ENCODE measurements around the gene ITGA11. TPM values are rescaled to one million over a fixed set of nuclear protein-coding genes. Genes with fewer than 3 reads are reported as not detected.
A peak's percentile ranks its signal among the peaks of the same experiment; 100 is the strongest.

The ITGA11 gene
- total RNA-seq, 2 donors from 2014 or later: 246 to 360 TPM

- TF ChIP-seq, protein P1, sequence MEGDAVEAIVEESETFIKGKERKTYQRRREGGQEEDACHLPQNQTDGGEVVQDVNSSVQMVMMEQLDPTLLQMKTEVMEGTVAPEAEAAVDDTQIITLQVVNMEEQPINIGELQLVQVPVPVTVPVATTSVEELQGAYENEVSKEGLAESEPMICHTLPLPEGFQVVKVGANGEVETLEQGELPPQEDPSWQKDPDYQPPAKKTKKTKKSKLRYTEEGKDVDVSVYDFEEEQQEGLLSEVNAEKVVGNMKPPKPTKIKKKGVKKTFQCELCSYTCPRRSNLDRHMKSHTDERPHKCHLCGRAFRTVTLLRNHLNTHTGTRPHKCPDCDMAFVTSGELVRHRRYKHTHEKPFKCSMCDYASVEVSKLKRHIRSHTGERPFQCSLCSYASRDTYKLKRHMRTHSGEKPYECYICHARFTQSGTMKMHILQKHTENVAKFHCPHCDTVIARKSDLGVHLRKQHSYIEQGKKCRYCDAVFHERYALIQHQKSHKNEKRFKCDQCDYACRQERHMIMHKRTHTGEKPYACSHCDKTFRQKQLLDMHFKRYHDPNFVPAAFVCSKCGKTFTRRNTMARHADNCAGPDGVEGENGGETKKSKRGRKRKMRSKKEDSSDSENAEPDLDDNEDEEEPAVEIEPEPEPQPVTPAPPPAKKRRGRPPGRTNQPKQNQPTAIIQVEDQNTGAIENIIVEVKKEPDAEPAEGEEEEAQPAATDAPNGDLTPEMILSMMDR (IDR thresholded peaks at IDR 0.05): no peak
- H3K9me3 ChIP-seq: no peaks in the 10 kb centered on the region
- H3K27ac ChIP-seq: peak overlapping the region in 1 of 2 donors; percentile 20
- no peak overlapping the region for H3K4me3 ChIP-seq
- H3K4me1 ChIP-seq (ENCODE audit: control insufficient read depth in 1 of 2, low read depth in 2 of 2): peaks cover 23 to 86% of the 10 kb centered on the region in 2 donors
- DNase-seq (ENCODE audit: low spot score): no peak
- no peaks in the 10 kb centered on the region for H3K27me3 ChIP-seq (replicated peaks; ENCODE audit: insufficient read depth)
- no peaks in the 10 kb centered on the region for H3K36me3 ChIP-seq
- no peak for ATAC-seq (ENCODE audit: insufficient number of reproducible peaks, low FRiP score, low read depth)
These were observed 14.1 kb downstream of the ITGA11 start for GRCh38 chr15:68417897-68418296.

GRCh38 chr15:68417051-68417450, 14.9 kb downstream of the ITGA11 start:
- no peak overlapping the region for H3K27ac ChIP-seq
- H3K9me3 ChIP-seq: no peaks in the 10 kb centered on the region
- H3K4me1 ChIP-seq (ENCODE audit: control insufficient read depth in 1 of 2, low read depth in 2 of 2): peaks cover 23 to 84% of the 10 kb centered on the region in 2 donors
- no peaks in the 10 kb centered on the region for H3K36me3 ChIP-seq
- H3K27me3 ChIP-seq (replicated peaks; ENCODE audit: insufficient read depth): no peaks in the 10 kb centered on the region
- DNase-seq (ENCODE audit: low spot score) (no peak), ATAC-seq (ENCODE audit: insufficient number of reproducible peaks, low FRiP score, low read depth) (no peak)
- H3K4me3 ChIP-seq: no peak overlapping the region
- TF ChIP-seq, protein P1 (IDR thresholded peaks at IDR 0.05): no peak

GRCh38 chr15:68416158-68416535, 15.8 kb downstream of the ITGA11 start:
- TF ChIP-seq, protein P1 (IDR thresholded peaks at IDR 0.05): no peak
- Histone ChIP-seq H3K4me3 (no peak overlapping the region), H3K9me3 (no peaks in the 10 kb centered on the region), H3K27me3 (replicated peaks; ENCODE audit: insufficient read depth) (no peaks in the 10 kb centered on the region), H3K27ac (no peak overlapping the region), H3K4me1 (ENCODE audit: control insufficient read depth in 1 of 2, low read depth in 2 of 2) (peaks cover 19 to 83% of the 10 kb centered on the region in 2 donors), H3K36me3 (peaks cover 2% of the 10 kb centered on the region)
- ATAC-seq (ENCODE audit: insufficient number of reproducible peaks, low FRiP score, low read depth) (no peak), DNase-seq (ENCODE audit: low spot score) (no peak)

DNA sequence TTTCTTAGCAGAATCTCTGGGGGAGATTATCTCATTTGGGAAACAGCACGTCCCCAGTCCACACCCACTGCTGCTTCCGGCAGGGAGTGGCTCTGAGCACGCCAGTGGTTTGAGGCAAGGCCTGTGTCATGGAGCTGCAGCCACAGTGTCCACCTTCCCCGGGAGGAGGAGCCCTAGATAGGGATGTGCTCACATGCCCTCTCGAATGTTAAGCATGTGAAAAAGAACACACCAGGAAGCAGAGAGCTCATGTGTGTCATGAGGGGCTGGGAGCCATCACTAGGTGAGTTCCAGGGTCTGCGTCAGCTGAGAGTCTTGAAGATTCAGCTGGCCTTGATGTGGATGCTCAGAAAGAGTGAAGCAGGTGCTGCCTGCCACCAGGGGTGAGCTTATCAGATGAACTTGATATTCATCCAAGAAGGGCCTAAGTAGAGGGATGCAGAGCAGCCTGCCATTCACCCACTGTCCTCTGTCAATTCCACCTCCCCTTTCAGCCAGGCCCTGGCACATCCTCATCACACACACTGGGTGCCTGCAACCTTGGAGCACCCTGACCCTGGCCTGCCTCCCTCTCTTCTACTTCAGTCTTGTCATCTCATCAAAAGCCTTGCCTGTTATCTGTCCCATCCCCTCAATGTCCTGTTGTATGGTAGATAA, 16.3 kb downstream of the ITGA11 start:
- DNase-seq (ENCODE audit: low spot score): no peak

GRCh38 chr15:68415061-68415460, 16.9 kb downstream of the ITGA11 start:
- H3K4me3 ChIP-seq: no peak overlapping the region
- DNase-seq (ENCODE audit: low spot score) (no peak), ATAC-seq (ENCODE audit: insufficient number of reproducible peaks, low FRiP score, low read depth) (no peak)
- H3K27ac ChIP-seq: no peak overlapping the region
- no peaks in the 10 kb centered on the region for H3K27me3 ChIP-seq (replicated peaks; ENCODE audit: insufficient read depth)
- TF ChIP-seq, protein P1 (IDR thresholded peaks at IDR 0.05): no peak
- H3K4me1 ChIP-seq (ENCODE audit: control insufficient read depth in 1 of 2, low read depth in 2 of 2): peaks cover 19 to 80% of the 10 kb centered on the region in 2 donors
- H3K36me3 ChIP-seq: peaks cover 3% of the 10 kb centered on the region
- H3K9me3 ChIP-seq: no peaks in the 10 kb centered on the region

More for the DNA sequence above, 16.3 kb downstream of the ITGA11 start:
- no peak for ATAC-seq (ENCODE audit: insufficient number of reproducible peaks, low FRiP score, low read depth)
- TF ChIP-seq, protein P1 (IDR thresholded peaks at IDR 0.05): no peak
- Histone ChIP-seq H3K36me3 (peaks cover 3% of the 10 kb centered on the region), H3K4me3 (no peak overlapping the region), H3K4me1 (ENCODE audit: control insufficient read depth in 1 of 2, low read depth in 2 of 2) (peaks cover 19 to 84% of the 10 kb centered on the region in 2 donors), H3K9me3 (no peaks in the 10 kb centered on the region), H3K27me3 (replicated peaks; ENCODE audit: insufficient read depth) (no peaks in the 10 kb centered on the region), H3K27ac (no peak overlapping the region)
